ENCODE results near the gene SERPINE2.

SERPINE2 gene

GRCh38 chr2:224046752-224047151 is 7.7 kb upstream of the SERPINE2 start:
- DNase-seq (ENCODE audit: low read depth): no peak
- H3K4me3 ChIP-seq (ENCODE audit: low read length): no peak overlapping the region
- TF ChIP-seq CTCF (IDR thresholded peaks at IDR 0.05; ENCODE audit: insufficient read depth, low read depth, low read length, missing control alignments): no peak

- DNase-seq (ENCODE audit: low read depth): no peak
- TF ChIP-seq CTCF (IDR thresholded peaks at IDR 0.05; ENCODE audit: insufficient read depth, low read depth, low read length, missing control alignments): no peak
- no peak overlapping the region for H3K4me3 ChIP-seq (ENCODE audit: low read length)
These were observed 3.2 kb upstream of the SERPINE2 start for GRCh38 chr2:224042191-224042696.

- H3K4me3 ChIP-seq (ENCODE audit: low read length): no peak overlapping the region
- TF ChIP-seq CTCF (IDR thresholded peaks at IDR 0.05; ENCODE audit: insufficient read depth, low read depth, low read length, missing control alignments): no peak
- DNase-seq (ENCODE audit: low read depth): no peak
These were observed 2.5 kb upstream of the SERPINE2 start for GRCh38 chr2:224041554-224041953.

GRCh38 chr2:224040753-224041152 is 1.7 kb upstream of the SERPINE2 start:
- peak; percentile 28 for DNase-seq (ENCODE audit: low read depth)
- no peak for TF ChIP-seq CTCF (IDR thresholded peaks at IDR 0.05; ENCODE audit: insufficient read depth, low read depth, low read length, missing control alignments)
- no peak overlapping the region for H3K4me3 ChIP-seq (ENCODE audit: low read length)

- H3K4me3 ChIP-seq (ENCODE audit: low read length): peak overlapping the region; percentile 64
- no peak for DNase-seq (ENCODE audit: low read depth)
- TF ChIP-seq CTCF (IDR thresholded peaks at IDR 0.05; ENCODE audit: insufficient read depth, low read depth, low read length, missing control alignments): no peak
These were observed 819 bp upstream of the SERPINE2 start for GRCh38 chr2:224039770-224040440.

- DNase-seq (ENCODE audit: low read depth): no peak
- no peak for TF ChIP-seq CTCF (IDR thresholded peaks at IDR 0.05; ENCODE audit: insufficient read depth, low read depth, low read length, missing control alignments)
- H3K4me3 ChIP-seq (ENCODE audit: low read length): peak overlapping the region; percentile 64
These were observed 331 bp downstream of the SERPINE2 start for GRCh38 chr2:224038830-224039079.
